Mesenchymal stem cell (in vitro differentiated cells and primary cell): ENCODE measurements around the gene IL3RA.

Source experiments
- DNase-seq: peaks from one replicate; pipeline ENCODE4 v3.0.0-alpha.2; 2013
- H2AFZ ChIP-seq: one replicate; pipeline ENCODE4 v1.6.1; 2013; ENCODE audit warnings: low read depth, mild to moderate bottlenecking, control low read depth, inconsistent platforms, low read length, moderate library complexity
- H2AK5ac ChIP-seq: 2 replicates; pipeline ENCODE4 v1.6.1; 2013; ENCODE audit warnings: low read length, moderate library complexity, mild to moderate bottlenecking, inconsistent platforms; ENCODE audit not compliant: severe bottlenecking
- H2BK120ac ChIP-seq: one replicate; pipeline ENCODE4 v1.6.1; 2013; ENCODE audit warnings: low read depth, mild to moderate bottlenecking, inconsistent platforms, low read length, moderate library complexity
- H2BK12ac ChIP-seq, 2 experiments: one replicate each; pipeline ENCODE4 v1.6.1; 2013; ENCODE audit warnings: inconsistent platforms in 2 of 2, low read length in 2 of 2, mild to moderate bottlenecking in 2 of 2, moderate library complexity in 2 of 2, control low read depth in 1 of 2
- H2BK15ac ChIP-seq: one replicate; pipeline ENCODE4 v1.6.1; 2013; ENCODE audit warnings: mild to moderate bottlenecking, low read depth, inconsistent platforms; ENCODE audit not compliant: poor library complexity, severe bottlenecking
- H2BK5ac ChIP-seq: 2 replicates; pipeline ENCODE4 v1.6.1; 2013; ENCODE audit warnings: low read depth, mild to moderate bottlenecking, low read length, control low read depth, inconsistent platforms; ENCODE audit not compliant: poor library complexity, severe bottlenecking
- H3K14ac ChIP-seq, 2 experiments: one replicate each; pipeline ENCODE4 v1.6.1; 2013; ENCODE audit warnings: inconsistent platforms in 2 of 2, low read length in 2 of 2, control low read depth in 1 of 2, mild to moderate bottlenecking in 1 of 2, moderate library complexity in 1 of 2
- H3K18ac ChIP-seq, 2 experiments: one replicate each; pipeline ENCODE4 v1.6.1; 2013; ENCODE audit warnings: inconsistent platforms in 2 of 2, low read length in 2 of 2, control low read depth in 1 of 2, low read depth in 1 of 2, mild to moderate bottlenecking in 1 of 2
- H3K23ac ChIP-seq, 2 experiments: one replicate each; pipeline ENCODE4 v1.6.1; 2013; ENCODE audit warnings: inconsistent platforms in 2 of 2, low read length in 2 of 2, mild to moderate bottlenecking in 2 of 2, moderate library complexity in 2 of 2, control low read depth in 1 of 2
- H3K27ac ChIP-seq: 2 replicates; pipeline ENCODE4 v1.5.1; 2013; ENCODE audit warnings: mild to moderate bottlenecking, moderate library complexity, low read length, control low read depth, inconsistent platforms; ENCODE audit not compliant: poor library complexity, severe bottlenecking
- H3K27me3 ChIP-seq, 2 experiments: 2 replicates each; pipeline versions ENCODE4 v1.6.1 to v1.7.0; 2013; ENCODE audit warnings: low read length in 2 of 2, mild to moderate bottlenecking in 2 of 2, moderate library complexity in 2 of 2, control low read depth in 1 of 2, inconsistent platforms in 1 of 2; ENCODE audit not compliant: control insufficient read depth in 1 of 2, insufficient read depth in 1 of 2
- H3K36me3 ChIP-seq, 2 experiments: 2 replicates each; pipeline versions ENCODE4 v1.6.1 to v1.7.0; 2013; ENCODE audit warnings: low read length in 2 of 2, control low read depth in 1 of 2, inconsistent platforms in 1 of 2, low read depth in 1 of 2, mild to moderate bottlenecking in 1 of 2; ENCODE audit not compliant: insufficient read depth in 2 of 2, control insufficient read depth in 1 of 2
- H3K4ac ChIP-seq, 2 experiments: one replicate each; pipeline ENCODE4 v1.6.1; 2013; ENCODE audit warnings: inconsistent platforms in 2 of 2, low read length in 2 of 2, mild to moderate bottlenecking in 2 of 2, moderate library complexity in 2 of 2, control low read depth in 1 of 2, low read depth in 1 of 2
- H3K4me1 ChIP-seq: 2 replicates; pipeline ENCODE4 v1.6.1; 2013; ENCODE audit warnings: low read depth, low read length, control low read depth; ENCODE audit not compliant: control insufficient read depth, insufficient read depth
- H3K4me2 ChIP-seq: 2 replicates; pipeline ENCODE4 v1.6.1; 2013; ENCODE audit warnings: low read length, mild to moderate bottlenecking, inconsistent platforms; ENCODE audit not compliant: poor library complexity, severe bottlenecking
- H3K4me3 ChIP-seq, 2 experiments: 2 replicates each; pipeline versions ENCODE4 v1.5.1 to v1.7.0; 2013; ENCODE audit warnings: low read length in 2 of 2, mild to moderate bottlenecking in 2 of 2, control low read depth in 1 of 2, low read depth in 1 of 2; ENCODE audit not compliant: insufficient read depth in 1 of 2
- H3K79me1 ChIP-seq: replicated peaks from 2 replicates; pipeline ENCODE4 v1.6.1; 2013; ENCODE audit warnings: mild to moderate bottlenecking, control low read depth, low read length, inconsistent platforms; ENCODE audit not compliant: poor library complexity, severe bottlenecking
- H3K9ac ChIP-seq: 2 replicates; pipeline ENCODE4 v1.7.0; 2013; ENCODE audit warnings: mild to moderate bottlenecking, low read length, moderate library complexity
- H3K9me3 ChIP-seq: 2 replicates; pipeline ENCODE4 v1.7.0; 2013; ENCODE audit warnings: mild to moderate bottlenecking, low read length; ENCODE audit not compliant: control insufficient read depth
- H4K8ac ChIP-seq: one replicate; pipeline ENCODE4 v1.6.1; 2013; ENCODE audit warnings: inconsistent platforms, mild to moderate bottlenecking, low read length, moderate library complexity
- H4K91ac ChIP-seq: one replicate; pipeline ENCODE4 v1.6.1; 2013; ENCODE audit warnings: mild to moderate bottlenecking, low read length, inconsistent platforms
- WGBS: methylation state at CpG from one replicate; pipeline ENCODE4 v1.1.7; 2013; ENCODE audit warnings: mixed read lengths; 5-methylcytosine and 5-hydroxymethylcytosine counted together

IL3RA gene

GRCh38 chrX:1305411-1305810, 31.2 kb upstream of the IL3RA start:
- no peak overlapping the region for H3K4ac ChIP-seq
- no peak overlapping the region for H3K27ac ChIP-seq
- H2BK5ac ChIP-seq: no peak overlapping the region
- H3K4me1 ChIP-seq: no peaks in the 10 kb centered on the region
- no peak overlapping the region for H4K8ac ChIP-seq
- no peak overlapping the region for H3K23ac ChIP-seq
- WGBS: 98% methylated on average over 14 of the region's 14 CpGs
- no peak overlapping the region for H2AK5ac ChIP-seq
- no peaks in the 10 kb centered on the region for H3K27me3 ChIP-seq
- no peak overlapping the region for H3K4me2 ChIP-seq
- H2AFZ ChIP-seq: no peak overlapping the region
- H3K14ac ChIP-seq: no peak overlapping the region
- H3K9me3 ChIP-seq: no peaks in the 10 kb centered on the region
- DNase-seq: no peak
- no peak overlapping the region for H3K9ac ChIP-seq
- no peak overlapping the region for H3K4me3 ChIP-seq
- H2BK15ac ChIP-seq: no peak overlapping the region
- no peak overlapping the region for H2BK120ac ChIP-seq
- no peak overlapping the region for H3K18ac ChIP-seq
- H2BK12ac ChIP-seq: no peak overlapping the region
- no peak overlapping the region for H4K91ac ChIP-seq
- no peaks in the 10 kb centered on the region for H3K36me3 ChIP-seq
- no peaks in the 10 kb centered on the region for H3K79me1 ChIP-seq

- H2AK5ac ChIP-seq: no peak overlapping the region
- H2AFZ ChIP-seq: no peak overlapping the region
- H4K8ac ChIP-seq: no peak overlapping the region
- H3K27ac ChIP-seq: no peak overlapping the region
- H3K4me2 ChIP-seq: no peak overlapping the region
- H3K36me3 ChIP-seq: no peaks in the 10 kb centered on the region
- H3K4ac ChIP-seq: no peak overlapping the region
- H3K14ac ChIP-seq: no peak overlapping the region
- H3K79me1 ChIP-seq: no peaks in the 10 kb centered on the region
- no peak overlapping the region for H2BK15ac ChIP-seq
- no peak overlapping the region for H3K18ac ChIP-seq
- no peak overlapping the region for H3K9ac ChIP-seq
- 96% methylated on average over 15 of the region's 15 CpGs for WGBS
- no peak overlapping the region for H2BK12ac ChIP-seq
- no peak overlapping the region for H2BK5ac ChIP-seq
- no peaks in the 10 kb centered on the region for H3K27me3 ChIP-seq
- no peak for DNase-seq
- no peaks in the 10 kb centered on the region for H3K9me3 ChIP-seq
- no peak overlapping the region for H3K4me3 ChIP-seq
- no peak overlapping the region for H4K91ac ChIP-seq
- no peaks in the 10 kb centered on the region for H3K4me1 ChIP-seq
- no peak overlapping the region for H3K23ac ChIP-seq
- H2BK120ac ChIP-seq: no peak overlapping the region
Measured at GRCh38 chrX:1306909-1307625, 29.5 kb upstream of the IL3RA start.

GRCh38 chrX:1307626-1308340, 28.8 kb upstream of the IL3RA start:
- Histone ChIP-seq H4K8ac (no peak overlapping the region), H2AK5ac (no peak overlapping the region), H3K27ac (no peak overlapping the region), H3K23ac (no peak overlapping the region), H2BK12ac (no peak overlapping the region), H3K4ac (no peak overlapping the region), H3K4me1 (no peaks in the 10 kb centered on the region), H2BK120ac (no peak overlapping the region), H4K91ac (no peak overlapping the region), H3K36me3 (no peaks in the 10 kb centered on the region), H3K79me1 (no peaks in the 10 kb centered on the region), H3K4me3 (no peak overlapping the region), H3K18ac (no peak overlapping the region), H3K9ac (no peak overlapping the region), H3K4me2 (no peak overlapping the region), H2BK15ac (no peak overlapping the region), H3K27me3 (peaks cover 0 to 2% of the 10 kb centered on the region in 2 experiments), H2AFZ (no peak overlapping the region), H2BK5ac (no peak overlapping the region), H3K14ac (no peak overlapping the region), H3K9me3 (no peaks in the 10 kb centered on the region)
- no peak for DNase-seq
- 85% methylated on average over 10 of the region's 10 CpGs for whole genome bisulfite sequencing

- no peaks in the 10 kb centered on the region for H3K9me3 ChIP-seq
- H3K18ac ChIP-seq: no peak overlapping the region
Measured at GRCh38 chrX:1308476-1308875, 28.1 kb upstream of the IL3RA start.

More at GRCh38 chrX:1308476-1308875, 28.1 kb upstream of the IL3RA start:
- Histone ChIP-seq H3K4me1 (no peaks in the 10 kb centered on the region), H3K23ac (no peak overlapping the region), H4K8ac (no peak overlapping the region), H3K79me1 (no peaks in the 10 kb centered on the region), H2AK5ac (no peak overlapping the region), H2BK120ac (no peak overlapping the region), H3K4me3 (no peak overlapping the region), H2BK15ac (no peak overlapping the region), H2AFZ (no peak overlapping the region), H3K36me3 (no peaks in the 10 kb centered on the region), H3K27ac (no peak overlapping the region), H3K27me3 (peaks cover 0 to 2% of the 10 kb centered on the region in 2 experiments), H3K14ac (no peak overlapping the region), H4K91ac (no peak overlapping the region), H2BK5ac (no peak overlapping the region), H3K4ac (no peak overlapping the region), H2BK12ac (no peak overlapping the region), H3K4me2 (no peak overlapping the region), H3K9ac (no peak overlapping the region)
- no peak for DNase-seq
- 91% methylated on average over 8 of the region's 8 CpGs for WGBS
